Sigmoid colon (tissue), 4 donors: Measurements from ENCODE around the gene SYT13.

Source experiments
- EP300 ChIP-seq, 4 donors: sonication (generic); formaldehyde crosslinking; IDR thresholded peaks; one replicate each; pipeline ENCODE4 v1.6.1; 2017; ENCODE audit warnings: antibody characterized with exemption in 4 of 4
- TF ChIP-seq, protein P1 (sequence below), 4 experiments: fragments of 450-650 bp in 3 of 4; fragments of 200-600 bp in 1 of 4; IDR thresholded peaks; one replicate each; pipeline ENCODE4 v1.5.1; 2016 to 2019; ENCODE audit warnings: antibody characterized with exemption in 4 of 4, mild to moderate bottlenecking in 3 of 4, moderate library complexity in 2 of 4

DNA sequence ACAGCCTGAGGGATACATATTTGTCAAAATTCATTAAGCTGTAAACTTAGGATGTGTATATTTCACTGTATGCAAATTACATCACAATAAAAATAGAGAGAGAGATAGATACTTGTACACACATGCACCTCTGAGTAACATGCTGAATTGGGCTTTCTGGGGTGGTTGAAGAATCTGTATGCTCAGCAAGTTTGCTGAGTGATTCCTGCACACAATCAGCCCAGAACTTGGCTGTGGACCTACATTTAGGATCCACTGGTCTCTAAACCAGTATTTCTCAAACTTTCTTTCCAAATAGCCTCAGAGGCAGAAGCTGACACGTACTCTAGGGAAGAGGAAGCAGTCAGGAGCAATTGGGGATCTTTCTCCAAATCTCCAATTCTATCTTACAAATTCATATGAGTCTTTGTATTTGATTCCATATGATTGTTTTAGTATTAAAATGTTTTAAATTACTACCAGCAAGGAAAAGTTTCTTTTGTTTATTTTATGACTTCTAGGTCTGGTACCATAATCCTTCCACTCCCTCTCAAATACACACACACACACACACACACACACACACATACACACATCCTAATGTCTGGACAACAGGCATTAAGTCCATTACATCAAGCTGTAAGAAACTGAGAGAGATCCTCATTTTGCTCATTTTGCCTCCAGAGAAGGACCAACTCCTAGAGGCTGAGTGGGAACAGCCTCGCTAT is 20.0 kb downstream of the SYT13 start:
- TF ChIP-seq, protein P1, sequence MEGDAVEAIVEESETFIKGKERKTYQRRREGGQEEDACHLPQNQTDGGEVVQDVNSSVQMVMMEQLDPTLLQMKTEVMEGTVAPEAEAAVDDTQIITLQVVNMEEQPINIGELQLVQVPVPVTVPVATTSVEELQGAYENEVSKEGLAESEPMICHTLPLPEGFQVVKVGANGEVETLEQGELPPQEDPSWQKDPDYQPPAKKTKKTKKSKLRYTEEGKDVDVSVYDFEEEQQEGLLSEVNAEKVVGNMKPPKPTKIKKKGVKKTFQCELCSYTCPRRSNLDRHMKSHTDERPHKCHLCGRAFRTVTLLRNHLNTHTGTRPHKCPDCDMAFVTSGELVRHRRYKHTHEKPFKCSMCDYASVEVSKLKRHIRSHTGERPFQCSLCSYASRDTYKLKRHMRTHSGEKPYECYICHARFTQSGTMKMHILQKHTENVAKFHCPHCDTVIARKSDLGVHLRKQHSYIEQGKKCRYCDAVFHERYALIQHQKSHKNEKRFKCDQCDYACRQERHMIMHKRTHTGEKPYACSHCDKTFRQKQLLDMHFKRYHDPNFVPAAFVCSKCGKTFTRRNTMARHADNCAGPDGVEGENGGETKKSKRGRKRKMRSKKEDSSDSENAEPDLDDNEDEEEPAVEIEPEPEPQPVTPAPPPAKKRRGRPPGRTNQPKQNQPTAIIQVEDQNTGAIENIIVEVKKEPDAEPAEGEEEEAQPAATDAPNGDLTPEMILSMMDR (IDR thresholded peaks at IDR 0.05) = no peak
- no peak for TF ChIP-seq EP300 (IDR thresholded peaks at IDR 0.05)
